OCI-LY1 (cell line): ENCODE measurements around the gene PRLHR.

ENCODE experiments used
- H2AFZ ChIP-seq: fragments of 200-600 bp; sonication (generic), shearing (Covaris generic); 2 replicates; pipeline ENCODE4 v1.6.0; 2014; ENCODE audit warnings: antibody characterized with exemption, mild to moderate bottlenecking, low read length
- H3F3A ChIP-seq: fragments of 200-600 bp; sonication (generic), shearing (Covaris generic); 2 replicates; pipeline ENCODE4 v1.6.0; 2014; ENCODE audit warnings: mild to moderate bottlenecking, antibody characterized with exemption, low read length, moderate library complexity; ENCODE audit not compliant: insufficient read depth
- H3K27ac ChIP-seq: fragments of 200-600 bp; sonication (generic); 2 replicates; pipeline ENCODE4 v1.5.1; 2014; ENCODE audit warnings: low read length, mixed run types, mild to moderate bottlenecking, low read depth; ENCODE audit not compliant: poor library complexity, severe bottlenecking
- H3K27me3 ChIP-seq: fragments of 200-600 bp; sonication (generic); 2 replicates; pipeline ENCODE4 v1.6.0; 2014; ENCODE audit warnings: antibody characterized with exemption, mild to moderate bottlenecking, low read length, moderate library complexity; ENCODE audit not compliant: insufficient read depth
- H3K36me3 ChIP-seq: fragments of 200-600 bp; sonication (generic); 2 replicates; pipeline ENCODE4 v1.6.1; 2014; ENCODE audit warnings: mild to moderate bottlenecking, antibody characterized with exemption, low read length, moderate library complexity, mixed read lengths; ENCODE audit not compliant: insufficient read depth
- H3K4me1 ChIP-seq: fragments of 200-600 bp; sonication (generic); 2 replicates; pipeline ENCODE4 v1.5.1; 2014; ENCODE audit warnings: mild to moderate bottlenecking, low read length, moderate library complexity; ENCODE audit not compliant: insufficient read depth, severe bottlenecking
- H3K4me2 ChIP-seq: fragments of 200-600 bp; sonication (generic), shearing (Covaris generic); 2 replicates; pipeline ENCODE4 v1.6.1; 2014; ENCODE audit warnings: low read length
- H3K4me3 ChIP-seq: fragments of 200-600 bp; sonication (generic); 2 replicates; pipeline ENCODE4 v1.5.1; 2014; ENCODE audit warnings: low read length, low read depth, mild to moderate bottlenecking, mixed read lengths; ENCODE audit not compliant: poor library complexity, severe bottlenecking
- H3K79me2 ChIP-seq: fragments of 200-600 bp; shearing (Covaris generic); 2 replicates; pipeline ENCODE4 v1.6.1; 2016; ENCODE audit warnings: mixed run types, low read length, mixed read lengths; ENCODE audit not compliant: insufficient read depth
- H3K9ac ChIP-seq: fragments of 200-600 bp; sonication (generic), shearing (Covaris generic); 2 replicates; pipeline ENCODE4 v1.6.1; 2014; ENCODE audit warnings: mild to moderate bottlenecking, low read length, mixed read lengths
- H3K9me2 ChIP-seq: fragments of 200-600 bp; sonication (generic), shearing (Covaris generic); 2 replicates; pipeline ENCODE4 v1.6.1; 2014; ENCODE audit warnings: low read depth, mild to moderate bottlenecking, low read length, mixed read lengths
- H3K9me3 ChIP-seq: fragments of 200-600 bp; shearing (Covaris generic); 2 replicates; pipeline ENCODE4 v1.6.1; 2014; ENCODE audit warnings: low read length, mixed read lengths
- H4K20me1 ChIP-seq: fragments of 200-600 bp; sonication (generic), shearing (Covaris generic); 2 replicates; pipeline ENCODE4 v1.6.0; 2016; ENCODE audit warnings: mild to moderate bottlenecking, low read length; ENCODE audit not compliant: insufficient read depth
- CTCF ChIP-seq: fragments of 200-600 bp; sonication (generic), shearing (Covaris generic); IDR thresholded peaks from 2 replicates; pipeline ENCODE4 v1.5.1; 2017; ENCODE audit warnings: mild to moderate bottlenecking, antibody characterized with exemption, low read length, moderate library complexity, mixed read lengths
- EZH2 ChIP-seq: fragments of 200-600 bp; sonication (generic), shearing (Covaris generic); IDR thresholded peaks from 2 replicates; pipeline ENCODE4 v1.8.0; 2017; ENCODE audit warnings: borderline replicate concordance, mixed run types, mild to moderate bottlenecking, antibody characterized with exemption, low read length, moderate library complexity, mixed read lengths

Gene PRLHR

GRCh38 chr10:118590334-118590733, 5.1 kb downstream of the PRLHR start:
- Histone ChIP-seq H3K27ac (no peak overlapping the region), H4K20me1 (no peaks in the 10 kb centered on the region), H3K27me3 (no peaks in the 10 kb centered on the region), H3K36me3 (no peaks in the 10 kb centered on the region), H3K79me2 (no peaks in the 10 kb centered on the region), H3K9me3 (no peaks in the 10 kb centered on the region), H3K4me1 (no peaks in the 10 kb centered on the region), H3K4me3 (no peak overlapping the region), H3K9ac (no peak overlapping the region), H3K9me2 (no peaks in the 10 kb centered on the region), H2AFZ (no peak overlapping the region), H3K4me2 (no peak overlapping the region), H3F3A (no peaks in the 10 kb centered on the region)
- no peak for TF ChIP-seq EZH2
- TF ChIP-seq CTCF = no peak

- no peaks in the 10 kb centered on the region for H3K36me3 ChIP-seq
- no peaks in the 10 kb centered on the region for H3K9me3 ChIP-seq
- TF ChIP-seq EZH2 = no peak
- no peak for TF ChIP-seq CTCF
- H3K9ac ChIP-seq = no peak overlapping the region
- H4K20me1 ChIP-seq = no peaks in the 10 kb centered on the region
- no peak overlapping the region for H3K27ac ChIP-seq
- no peak overlapping the region for H3K4me2 ChIP-seq
- no peaks in the 10 kb centered on the region for H3K9me2 ChIP-seq
- no peak overlapping the region for H2AFZ ChIP-seq
- no peaks in the 10 kb centered on the region for H3K79me2 ChIP-seq
- H3F3A ChIP-seq = no peaks in the 10 kb centered on the region
- H3K4me1 ChIP-seq = no peaks in the 10 kb centered on the region
- no peaks in the 10 kb centered on the region for H3K27me3 ChIP-seq
- H3K4me3 ChIP-seq = no peak overlapping the region
Measured at GRCh38 chr10:118587881-118588651, 7.4 kb downstream of the PRLHR start.

GRCh38 chr10:118586911-118587310, 8.5 kb downstream of the PRLHR start:
- no peaks in the 10 kb centered on the region for H3K9me2 ChIP-seq
- no peaks in the 10 kb centered on the region for H3K27me3 ChIP-seq
- H3K9me3 ChIP-seq = no peaks in the 10 kb centered on the region
- H3K4me2 ChIP-seq = no peak overlapping the region
- no peaks in the 10 kb centered on the region for H3K36me3 ChIP-seq
- no peak overlapping the region for H2AFZ ChIP-seq
- no peaks in the 10 kb centered on the region for H3K4me1 ChIP-seq
- TF ChIP-seq EZH2 (no peak), CTCF (no peak)
- no peak overlapping the region for H3K4me3 ChIP-seq
- H3K27ac ChIP-seq = no peak overlapping the region
- no peaks in the 10 kb centered on the region for H3K79me2 ChIP-seq
- H3K9ac ChIP-seq = no peak overlapping the region
- no peaks in the 10 kb centered on the region for H3F3A ChIP-seq
- no peaks in the 10 kb centered on the region for H4K20me1 ChIP-seq
